Activated naive CD8-positive, alpha-beta T cell treated with anti-CD3 and anti-CD28 coated beads for 36 hours (primary cell): ENCODE measurements around the gene USP7. TPM values are rescaled to one million over a fixed set of nuclear protein-coding genes. Genes with fewer than 3 reads are reported as not detected.
"Not testable (repeated sequence)": the region's sequence is repeated elsewhere in the genome, so short reads cannot be mapped to it uniquely, and the experiment has no call there.

ENCODE experiments used
- DNase-seq: peaks from one replicate; pipeline ENCODE4 v3.0.0; 2021
- H3K27ac Mint-ChIP-seq: one replicate; pipeline ENCODE4 v1.8.0; 2022; ENCODE audit warnings: mild to moderate bottlenecking, moderate library complexity, mixed read lengths
- H3K27me3 Mint-ChIP-seq: one replicate; pipeline ENCODE4 v1.8.0; 2022; ENCODE audit warnings: mild to moderate bottlenecking, mixed read lengths
- H3K36me3 Mint-ChIP-seq: one replicate; pipeline ENCODE4 v1.8.0; 2021; ENCODE audit warnings: mild to moderate bottlenecking, mixed read lengths
- H3K4me1 Mint-ChIP-seq: one replicate; pipeline ENCODE4 v1.8.0; 2021; ENCODE audit warnings: mixed read lengths
- H3K4me3 Mint-ChIP-seq: one replicate; pipeline ENCODE4 v1.8.0; 2022; ENCODE audit warnings: mild to moderate bottlenecking, moderate library complexity, mixed read lengths
- H3K9me3 Mint-ChIP-seq: one replicate; pipeline ENCODE4 v1.8.0; 2022; ENCODE audit warnings: mixed read lengths
- total RNA-seq, 2 experiments: library from RNA; stranded (reverse); gene quantifications; one replicate each; pipeline ENCODE4 v1.2.3, GENCODE V29; 2021

The USP7 gene
- total RNA-seq, 2 experiments from 2014 or later: 167 to 175 TPM

GRCh38 chr16:8989099-8989878, 25.6 kb upstream of the USP7 start:
- no peak for DNase-seq
- Mint-ChIP-seq H3K36me3 (no peaks in the 10 kb centered on the region), H3K27ac (no peak overlapping the region), H3K4me1 (no peaks in the 10 kb centered on the region), H3K4me3 (no peak overlapping the region), H3K27me3 (no peaks in the 10 kb centered on the region), H3K9me3 (no peaks in the 10 kb centered on the region)

- Mint-ChIP-seq H3K27ac (peak overlapping the region; percentile 4), H3K4me1 (no peaks in the 10 kb centered on the region), H3K9me3 (no peaks in the 10 kb centered on the region), H3K27me3 (no peaks in the 10 kb centered on the region), H3K4me3 (no peak overlapping the region), H3K36me3 (no peaks in the 10 kb centered on the region)
- no peak for DNase-seq
These were observed 23.1 kb upstream of the USP7 start for GRCh38 chr16:8986818-8987191.

GRCh38 chr16:8986111-8986510, 22.4 kb upstream of the USP7 start:
- Mint-ChIP-seq H3K4me1 (no peaks in the 10 kb centered on the region), H3K4me3 (no peak overlapping the region), H3K27ac (no peak overlapping the region), H3K27me3 (no peaks in the 10 kb centered on the region), H3K36me3 (no peaks in the 10 kb centered on the region), H3K9me3 (no peaks in the 10 kb centered on the region)
- no peak for DNase-seq

- H3K36me3 Mint-ChIP-seq: no peaks in the 10 kb centered on the region
- no peaks in the 10 kb centered on the region for H3K27me3 Mint-ChIP-seq
- no peaks in the 10 kb centered on the region for H3K9me3 Mint-ChIP-seq
- H3K27ac Mint-ChIP-seq: no peak overlapping the region
- H3K4me1 Mint-ChIP-seq: no peaks in the 10 kb centered on the region
- no peak overlapping the region for H3K4me3 Mint-ChIP-seq
- no peak for DNase-seq
These were observed 19.1 kb upstream of the USP7 start for GRCh38 chr16:8982816-8983215.

GRCh38 chr16:8981901-8982300, 18.2 kb upstream of the USP7 start:
- not testable (repeated sequence) for H3K27ac Mint-ChIP-seq, H3K4me1 Mint-ChIP-seq, H3K4me3 Mint-ChIP-seq, DNase-seq, H3K27me3 Mint-ChIP-seq, H3K36me3 Mint-ChIP-seq, H3K9me3 Mint-ChIP-seq

GRCh38 chr16:8976189-8976588, 12.5 kb upstream of the USP7 start:
- not testable (repeated sequence) for H3K27me3 Mint-ChIP-seq, H3K4me1 Mint-ChIP-seq, H3K36me3 Mint-ChIP-seq, H3K27ac Mint-ChIP-seq, DNase-seq, H3K4me3 Mint-ChIP-seq, H3K9me3 Mint-ChIP-seq

GRCh38 chr16:8975039-8975438, 11.3 kb upstream of the USP7 start:
- H3K9me3 Mint-ChIP-seq: peaks cover 3% of the 10 kb centered on the region
- H3K4me1 Mint-ChIP-seq: no peaks in the 10 kb centered on the region
- no peak for DNase-seq
- no peak overlapping the region for H3K27ac Mint-ChIP-seq
- H3K36me3 Mint-ChIP-seq: no peaks in the 10 kb centered on the region
- H3K4me3 Mint-ChIP-seq: no peak overlapping the region
- peaks cover 8% of the 10 kb centered on the region for H3K27me3 Mint-ChIP-seq

GRCh38 chr16:8972843-8973586, 9.3 kb upstream of the USP7 start:
- no peak overlapping the region for H3K4me3 Mint-ChIP-seq
- peaks cover 8% of the 10 kb centered on the region for H3K27me3 Mint-ChIP-seq
- H3K36me3 Mint-ChIP-seq: no peaks in the 10 kb centered on the region
- no peak for DNase-seq
- H3K9me3 Mint-ChIP-seq: peaks cover 3% of the 10 kb centered on the region
- H3K4me1 Mint-ChIP-seq: no peaks in the 10 kb centered on the region
- no peak overlapping the region for H3K27ac Mint-ChIP-seq

- H3K27ac Mint-ChIP-seq: no peak overlapping the region
- H3K4me3 Mint-ChIP-seq: no peak overlapping the region
- H3K4me1 Mint-ChIP-seq: no peaks in the 10 kb centered on the region
- no peaks in the 10 kb centered on the region for H3K9me3 Mint-ChIP-seq
- no peak for DNase-seq
- no peaks in the 10 kb centered on the region for H3K36me3 Mint-ChIP-seq
- peaks cover 3% of the 10 kb centered on the region for H3K27me3 Mint-ChIP-seq
These were observed 7.7 kb upstream of the USP7 start for GRCh38 chr16:8971416-8971815.

GRCh38 chr16:8969202-8969897, 5.6 kb upstream of the USP7 start:
- H3K36me3 Mint-ChIP-seq: not testable (repeated sequence)

GRCh38 chr16:8968054-8968453, 4.3 kb upstream of the USP7 start:
- not testable (repeated sequence) for H3K4me1 Mint-ChIP-seq, H3K27ac Mint-ChIP-seq, H3K4me3 Mint-ChIP-seq, H3K9me3 Mint-ChIP-seq, H3K27me3 Mint-ChIP-seq, DNase-seq, H3K36me3 Mint-ChIP-seq

More at GRCh38 chr16:8969202-8969897, 5.6 kb upstream of the USP7 start:
- DNase-seq, H3K4me3 Mint-ChIP-seq, H3K27ac Mint-ChIP-seq, H3K4me1 Mint-ChIP-seq, H3K27me3 Mint-ChIP-seq, H3K9me3 Mint-ChIP-seq: not testable (repeated sequence)

GRCh38 chr16:8967132-8967821, 3.6 kb upstream of the USP7 start:
- no peak overlapping the region for H3K4me3 Mint-ChIP-seq
- DNase-seq: no peak
- H3K27me3 Mint-ChIP-seq: peaks cover 5% of the 10 kb centered on the region
- no peak overlapping the region for H3K27ac Mint-ChIP-seq
- H3K4me1 Mint-ChIP-seq: peaks cover 3% of the 10 kb centered on the region
- H3K9me3 Mint-ChIP-seq: no peaks in the 10 kb centered on the region
- peaks cover 4% of the 10 kb centered on the region for H3K36me3 Mint-ChIP-seq

GRCh38 chr16:8966817-8967131, 3.1 kb upstream of the USP7 start:
- Mint-ChIP-seq H3K4me1 (peaks cover 8% of the 10 kb centered on the region), H3K27ac (no peak overlapping the region), H3K36me3 (peaks cover 9% of the 10 kb centered on the region), H3K27me3 (peaks cover 5% of the 10 kb centered on the region), H3K9me3 (no peaks in the 10 kb centered on the region), H3K4me3 (no peak overlapping the region)
- no peak for DNase-seq

GRCh38 chr16:8964462-8964861, 756 bp upstream of the USP7 start:
- Mint-ChIP-seq H3K27me3 (peaks cover 5% of the 10 kb centered on the region), H3K9me3 (no peaks in the 10 kb centered on the region), H3K4me1 (peaks cover 31% of the 10 kb centered on the region), H3K4me3 (peak overlapping the region; percentile 68), H3K27ac (no peak overlapping the region), H3K36me3 (peaks cover 18% of the 10 kb centered on the region)
- DNase-seq: no peak
